Bronchus fibroblast of lung (primary cell): ENCODE results near the gene DHX32. TPM values are rescaled to one million over a fixed set of nuclear protein-coding genes. Genes with fewer than 3 reads are reported as not detected.

Experiments used
- total RNA-seq: library from RNA; depleted of rRNA; stranded (reverse); fragments of >200 nt; gene quantifications from 2 replicates; pipeline ENCODE4 v1.2.3, GENCODE V29; 2015

DHX32 gene
- total RNA-seq: 16.6 and 19.7 TPM in 2 replicates

GRCh38 chr10:125881192-125881591 lies at the start of gene DHX32:
Gene DHX32, minus strand, starts transcription at chr10:125881292. Its CDS starts 468 bp downstream, at chr10:125880824.

GRCh38 chr10:125896088-125896934 lies 15.2 kb upstream of the DHX32 start, which contains the start of gene FANK1:
Gene FANK1, plus strand, starts transcription at chr10:125896564. Its CDS starts 79 bp downstream, at chr10:125896643.

GRCh38 chr10:125822878-125823662 lies 58.0 kb downstream of the DHX32 start, which contains the start of the genes BCCIP and UROS:
Gene BCCIP, plus strand, starts transcription at chr10:125823546. Its CDS starts 12 bp downstream, at chr10:125823558.
Gene UROS, minus strand, starts transcription at chr10:125823258. Its CDS starts 6,759 bp downstream, at chr10:125816499.

Other genes with a start within 250 kb of the DHX32 start
- not detected in 2 replicates for gene TEX36, start 198.1 kb downstream of the DHX32 start, total RNA-seq
- gene EDRF1, start 161.6 kb downstream of the DHX32 start, total RNA-seq: 11.9 and 15.0 TPM in 2 replicates
- gene MMP21, start 105.5 kb downstream of the DHX32 start, total RNA-seq: not detected in 2 replicates
- gene UROS, start 58.0 kb downstream of the DHX32 start, total RNA-seq: 59.3 and 60.2 TPM in 2 replicates
- gene BCCIP, start 57.7 kb downstream of the DHX32 start, total RNA-seq: 48.6 and 53.5 TPM in 2 replicates
- gene FANK1, start 15.3 kb upstream of the DHX32 start, total RNA-seq: 0.59 and 0.84 TPM in 2 replicates